Measurements from ENCODE around the gene CCDC192. TPM values are rescaled to one million over a fixed set of nuclear protein-coding genes. Genes with fewer than 3 reads are reported as not detected.

The CCDC192 gene
- polyA plus RNA-seq, 3 donors: not detected

- H3K27ac Mint-ChIP-seq: no peak overlapping the region
- Histone ChIP-seq H3K27ac (ENCODE audit: low read depth in 1 of 2, low read length in 2 of 2) (no peak overlapping the region), H3K36me3 (replicated peaks in 1 of 2; ENCODE audit: control insufficient read depth in 1 of 2, insufficient read depth in 2 of 2, low read length in 2 of 2) (no peaks in the 10 kb centered on the region), H3K27me3 (ENCODE audit: control insufficient read depth in 2 of 2, insufficient read depth in 2 of 2, low read length in 2 of 2) (no peaks in the 10 kb centered on the region), H3K4me3 (replicated peaks in 1 of 3; ENCODE audit: low read depth in 2 of 3, low read length in 3 of 3) (no peak overlapping the region), H3K4me2 (replicated peaks; ENCODE audit: extremely low read depth, low read length, poor library complexity, severe bottlenecking) (no peak overlapping the region), H3K4me1 (ENCODE audit: control insufficient read depth in 1 of 2, insufficient read depth in 2 of 2, low read length in 2 of 2) (no peaks in the 10 kb centered on the region), H2AFZ (ENCODE audit: insufficient read depth, low read depth, low read length, poor library complexity, severe bottlenecking) (no peak overlapping the region), H3K9ac (ENCODE audit: insufficient read depth, low read length, poor library complexity, severe bottlenecking) (no peak overlapping the region), H3K9me3 (replicated peaks in 1 of 2; ENCODE audit: control insufficient read depth in 1 of 2, insufficient read depth in 1 of 2, low read length in 2 of 2) (no peaks in the 10 kb centered on the region), H4K20me1 (ENCODE audit: insufficient read depth, low read length) (no peaks in the 10 kb centered on the region), H3K79me2 (ENCODE audit: insufficient read depth, low read length) (no peaks in the 10 kb centered on the region)
- H3K9me3 Mint-ChIP-seq: peaks cover 0 to 1% (median 0%) of the 10 kb centered on the region in 7 donors
- H3K4me1 Mint-ChIP-seq: no peaks in the 10 kb centered on the region
- DNase-seq: no peak
- no peaks in the 10 kb centered on the region for H3K36me3 Mint-ChIP-seq
- H3K4me3 Mint-ChIP-seq: no peak overlapping the region
- WGBS (ENCODE audit: insufficient coverage): 100% methylated on average over 3 of the region's 4 CpGs
- intact Hi-C loops (cut with micrococcal nuclease): no loop called here
- peaks cover 2% of the 10 kb centered on the region in 3 donors for H3K27me3 Mint-ChIP-seq (ENCODE audit: low read depth in 3 of 3)
- TF ChIP-seq CTCF (IDR thresholded peaks at IDR 0.05): no peak
These were observed 273.3 kb downstream of the CCDC192 start for GRCh38 chr5:127976525-127976924.

- no peaks in the 10 kb centered on the region for H3K79me2 ChIP-seq (ENCODE audit: insufficient read depth, low read length)
- TF ChIP-seq CTCF (IDR thresholded peaks at IDR 0.05): no peak
- no peak overlapping the region for H3K4me3 Mint-ChIP-seq
- no peaks in the 10 kb centered on the region for H3K4me1 Mint-ChIP-seq
- peaks cover under 1 to 2% (median 2%) of the 10 kb centered on the region in 3 donors for H3K27me3 Mint-ChIP-seq (ENCODE audit: low read depth in 3 of 3)
- H3K27me3 ChIP-seq (ENCODE audit: control insufficient read depth in 2 of 2, insufficient read depth in 2 of 2, low read length in 2 of 2): no peaks in the 10 kb centered on the region
- 100% methylated on average over 2 of the region's 5 CpGs for WGBS (ENCODE audit: insufficient coverage)
- DNase-seq: no peak
- H4K20me1 ChIP-seq (ENCODE audit: insufficient read depth, low read length): no peaks in the 10 kb centered on the region
- H3K36me3 Mint-ChIP-seq: no peaks in the 10 kb centered on the region
- intact Hi-C loops (cut with micrococcal nuclease): no loop called here
- no peaks in the 10 kb centered on the region for H3K36me3 ChIP-seq (replicated peaks in 1 of 2; ENCODE audit: control insufficient read depth in 1 of 2, insufficient read depth in 2 of 2, low read length in 2 of 2)
- H2AFZ ChIP-seq (ENCODE audit: insufficient read depth, low read depth, low read length, poor library complexity, severe bottlenecking): no peak overlapping the region
- H3K4me1 ChIP-seq (ENCODE audit: control insufficient read depth in 1 of 2, insufficient read depth in 2 of 2, low read length in 2 of 2): no peaks in the 10 kb centered on the region
- no peak overlapping the region for H3K9ac ChIP-seq (ENCODE audit: insufficient read depth, low read length, poor library complexity, severe bottlenecking)
- H3K27ac ChIP-seq (ENCODE audit: low read depth in 1 of 2, low read length in 2 of 2): no peak overlapping the region
- H3K9me3 Mint-ChIP-seq: no peaks in the 10 kb centered on the region
- no peak overlapping the region for H3K27ac Mint-ChIP-seq
- H3K4me3 ChIP-seq (replicated peaks in 1 of 3; ENCODE audit: low read depth in 2 of 3, low read length in 3 of 3): no peak overlapping the region
- no peak overlapping the region for H3K4me2 ChIP-seq (replicated peaks; ENCODE audit: extremely low read depth, low read length, poor library complexity, severe bottlenecking)
- H3K9me3 ChIP-seq (replicated peaks in 1 of 2; ENCODE audit: control insufficient read depth in 1 of 2, insufficient read depth in 1 of 2, low read length in 2 of 2): no peaks in the 10 kb centered on the region
These were observed 274.0 kb downstream of the CCDC192 start for GRCh38 chr5:127976991-127977717.
